Measurements from ENCODE around the gene SDK2. TPM values are rescaled to one million over a fixed set of nuclear protein-coding genes. Genes with fewer than 3 reads are reported as not detected.

SDK2 gene
- polyA plus RNA-seq, 10 donors: 19.4 to 32.3 (median 25.3) TPM

- no peak for DNase-seq
Observed at GRCh38 chr17:73539166-73539565, 105.1 kb downstream of the SDK2 start.

- no peak for DNase-seq
Observed at GRCh38 chr17:73538445-73538844, 105.8 kb downstream of the SDK2 start.

GRCh38 chr17:73536700-73537605 is 107.3 kb downstream of the SDK2 start:
- DNase-seq: no peak

- no peak for DNase-seq
Observed at GRCh38 chr17:73535746-73536145, 108.5 kb downstream of the SDK2 start.

GRCh38 chr17:73534209-73534909 is 109.9 kb downstream of the SDK2 start:
- no peak for DNase-seq

GRCh38 chr17:73533781-73534180 is 110.5 kb downstream of the SDK2 start:
- peak; percentile 21 to 60 (median 34) for DNase-seq

- peak in 2 of 3 donors; percentile 17 to 34 for DNase-seq
Observed at GRCh38 chr17:73533127-73533526, 111.1 kb downstream of the SDK2 start.

GRCh38 chr17:73532421-73532901 is 111.8 kb downstream of the SDK2 start:
- no peak for DNase-seq

GRCh38 chr17:73531158-73531557 is 113.1 kb downstream of the SDK2 start:
- no peak for DNase-seq

GRCh38 chr17:73528679-73529078 is 115.6 kb downstream of the SDK2 start:
- DNase-seq: no peak

- no peak for DNase-seq
Observed at GRCh38 chr17:73526952-73527351, 117.3 kb downstream of the SDK2 start.

- no peak for DNase-seq
Observed at GRCh38 chr17:73524941-73525679, 119.1 kb downstream of the SDK2 start.

GRCh38 chr17:73522696-73523095 is 121.5 kb downstream of the SDK2 start:
- DNase-seq: peak in 1 of 3 donors; percentile 28

GRCh38 chr17:73522107-73522506 is 122.1 kb downstream of the SDK2 start:
- DNase-seq: no peak

GRCh38 chr17:73521376-73521775 is 122.9 kb downstream of the SDK2 start:
- DNase-seq: no peak

GRCh38 chr17:73520369-73520761 is 123.9 kb downstream of the SDK2 start:
- DNase-seq: no peak

GRCh38 chr17:73519714-73520368 is 124.4 kb downstream of the SDK2 start:
- no peak for DNase-seq

GRCh38 chr17:73519011-73519410 is 125.2 kb downstream of the SDK2 start:
- no peak for DNase-seq

GRCh38 chr17:73516431-73516830 is 127.8 kb downstream of the SDK2 start:
- no peak for DNase-seq

- DNase-seq: no peak
Observed at GRCh38 chr17:73514146-73514863, 129.9 kb downstream of the SDK2 start.

- DNase-seq: no peak
Observed at GRCh38 chr17:73513426-73513825, 130.8 kb downstream of the SDK2 start.
